GM23248 (cell line): ENCODE data around the gene TOP3B.

Experiments
- EZH2 ChIP-seq: fragments of 200-600 bp; sonication (generic); IDR thresholded peaks from 2 replicates; pipeline ENCODE4 v1.6.1; 2018; ENCODE audit warnings: antibody characterized with exemption, mild to moderate bottlenecking; ENCODE audit not compliant: insufficient read depth, poor library complexity, severe bottlenecking
- EZH2phosphoT487 ChIP-seq: fragments of 200-600 bp; sonication (generic); IDR thresholded peaks from 2 replicates; pipeline ENCODE4 v1.6.1; 2018; ENCODE audit warnings: antibody characterized with exemption, moderate library complexity, mild to moderate bottlenecking, low read depth; ENCODE audit not compliant: insufficient read depth

- TF ChIP-seq EZH2: no peak
- no peak for TF ChIP-seq EZH2phosphoT487
Observed at GRCh38 chr22:21952586-21953571, 29.7 kb downstream of the TOP3B start, which contains the start of gene PPM1F.
